ENCODE measurements around the gene RTN3.
"Not testable (repeated sequence)": the region's sequence is repeated elsewhere in the genome, so short reads cannot be mapped to it uniquely, and the experiment has no call there.

RTN3 gene

GRCh38 chr11:63681321-63682065, at the start of gene RTN3:
RTN3 (plus strand) TSS chr11:63681500; CDS start chr11:63681637, 137 bp downstream.
- peak; percentile 98 for DNase-seq (ENCODE audit: low spot score)

- DNase-seq (ENCODE audit: low spot score) = peak; percentile 76
Measured at GRCh38 chr11:63635762-63636465, 45.4 kb upstream of the RTN3 start.

DNA sequence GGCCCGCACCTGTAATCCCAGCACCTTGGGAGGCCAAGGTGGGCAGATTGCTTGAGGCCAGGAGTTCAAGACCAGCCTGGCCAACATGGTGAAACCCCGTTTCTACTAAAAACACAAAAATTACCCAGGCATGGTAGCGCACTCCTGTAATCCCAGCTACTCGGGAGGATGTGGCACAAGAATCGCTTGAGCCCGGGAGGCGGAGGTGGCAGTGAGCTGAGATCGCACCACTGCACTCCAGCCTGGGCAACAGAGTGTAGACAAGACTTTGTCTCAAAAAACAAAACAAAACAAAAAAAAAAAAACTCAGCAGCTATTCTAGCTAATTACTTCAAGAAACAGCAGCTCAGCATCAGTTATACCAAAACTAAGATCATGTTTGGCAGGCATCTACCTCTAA, 42.9 kb upstream of the RTN3 start:
- not testable (repeated sequence) for DNase-seq (ENCODE audit: low spot score)

DNA sequence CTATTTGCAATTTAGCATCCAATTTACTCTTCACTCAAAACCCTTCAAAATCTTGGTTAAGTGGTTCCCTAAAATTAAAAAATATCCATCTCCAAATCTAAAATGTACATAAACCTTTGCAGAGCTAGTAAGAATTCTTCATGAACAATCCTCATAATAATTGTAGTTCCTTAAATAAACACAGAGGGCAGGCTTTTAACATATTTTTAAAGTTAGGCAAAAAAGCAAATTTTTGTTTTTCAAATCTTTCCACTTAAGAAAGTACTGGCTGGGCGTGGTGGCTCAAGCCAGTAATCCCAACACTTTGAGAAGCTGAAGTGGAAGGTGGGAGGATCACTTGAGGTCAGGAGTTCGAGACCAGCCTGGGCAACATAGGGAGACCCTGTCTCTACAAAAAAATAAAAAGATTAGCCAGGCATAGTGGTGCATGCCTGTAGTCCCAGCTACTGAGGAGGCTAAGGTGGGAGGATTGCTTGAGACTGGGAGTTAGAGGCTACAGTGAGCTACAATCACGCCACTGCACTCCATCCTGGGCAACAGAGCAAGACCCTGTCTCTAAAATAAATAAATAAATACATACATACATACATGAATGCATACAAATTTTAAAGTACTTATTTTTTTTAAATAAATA, 42.0 kb upstream of the RTN3 start:
- DNase-seq (ENCODE audit: low spot score) = peak; percentile 41

DNA sequence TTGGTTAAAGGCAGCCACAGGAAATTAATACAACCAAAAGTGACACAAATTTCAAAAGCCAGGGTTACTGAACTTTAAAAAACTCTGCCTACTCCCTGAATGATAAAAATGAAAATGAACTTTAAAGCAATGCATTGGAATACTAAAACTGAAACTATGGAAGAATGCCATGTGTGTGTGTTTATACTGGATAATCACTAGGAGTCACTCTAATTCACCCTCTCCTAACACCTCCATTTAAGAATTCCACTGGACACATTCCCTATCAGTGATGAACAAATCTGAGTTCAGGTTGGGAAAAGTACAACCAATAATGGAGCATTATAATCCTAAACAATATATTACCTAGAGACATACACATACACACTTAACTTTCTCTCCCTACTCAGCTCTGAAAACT, 39.6 kb upstream of the RTN3 start:
- DNase-seq (ENCODE audit: low spot score) = no peak

DNA sequence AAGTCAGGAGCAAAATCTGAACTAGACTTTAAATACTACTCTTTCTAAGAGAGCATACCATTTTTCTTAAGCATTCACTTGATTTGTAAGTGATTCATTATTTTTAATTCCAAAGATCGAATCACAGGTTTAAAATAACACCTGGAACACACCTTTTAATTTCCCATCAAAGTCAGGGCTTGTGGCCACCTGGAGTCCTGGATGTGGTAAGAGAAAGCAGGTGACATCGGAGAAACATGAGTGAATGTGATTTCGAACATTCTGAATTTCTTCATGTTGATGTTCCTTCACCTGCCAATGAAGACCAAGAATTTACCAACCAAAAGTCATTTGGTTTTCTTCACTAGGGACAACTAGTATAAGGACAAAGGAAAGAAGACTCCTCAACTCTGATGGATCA, 38.1 kb upstream of the RTN3 start:
- no peak for DNase-seq (ENCODE audit: low spot score)

- no peak for DNase-seq (ENCODE audit: low spot score)
Measured at GRCh38 chr11:63652671-63653070, 28.6 kb upstream of the RTN3 start.

DNA sequence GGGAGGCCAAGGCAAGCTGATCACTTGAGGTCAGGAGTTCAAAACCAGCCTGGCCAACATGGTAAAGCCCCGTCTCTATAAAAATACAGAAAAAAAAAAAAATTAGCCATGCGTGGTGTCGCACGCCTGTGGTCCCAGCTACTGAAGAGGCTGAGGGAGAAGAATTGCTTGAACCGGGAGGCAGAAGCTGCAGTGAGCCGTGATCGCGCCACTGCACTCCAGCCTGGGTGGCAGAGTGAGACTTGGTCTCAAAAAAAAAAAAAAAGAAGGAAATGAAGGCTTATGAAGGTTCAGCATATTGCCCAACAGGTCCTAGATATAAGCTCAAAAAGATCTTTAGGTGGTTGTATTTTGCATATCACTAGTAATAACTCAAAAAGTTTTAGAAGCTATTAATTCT, 20.3 kb upstream of the RTN3 start:
- no peak for DNase-seq (ENCODE audit: low spot score)

GRCh38 chr11:63663809-63664208, 17.5 kb upstream of the RTN3 start:
- DNase-seq (ENCODE audit: low spot score) = peak; percentile 72

DNA sequence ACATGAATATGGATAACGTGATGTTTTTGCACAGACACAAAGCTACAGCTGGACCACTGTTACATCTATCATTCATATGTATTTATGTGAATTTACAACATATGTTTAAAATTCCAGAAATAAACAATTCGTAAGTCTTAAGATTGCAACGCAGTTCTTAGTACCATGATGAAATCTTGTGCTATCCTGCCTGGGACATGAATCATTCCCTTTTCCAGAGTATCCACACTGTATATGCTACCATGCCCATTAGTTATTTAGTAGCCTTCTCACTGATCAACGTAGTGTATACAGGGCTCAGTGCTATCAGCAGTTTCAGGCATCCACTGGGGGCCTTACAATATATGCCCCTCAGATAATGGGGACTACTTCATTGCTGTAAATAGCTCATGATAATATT, 14.4 kb upstream of the RTN3 start:
- DNase-seq (ENCODE audit: low spot score) = no peak

GRCh38 chr11:63667995-63668795, 13.1 kb upstream of the RTN3 start:
- peak; percentile 73 for DNase-seq (ENCODE audit: low spot score)

- DNase-seq (ENCODE audit: low spot score) = no peak
Measured at GRCh38 chr11:63670096-63670432, 11.2 kb upstream of the RTN3 start.

GRCh38 chr11:63670433-63671321, 10.6 kb upstream of the RTN3 start:
- peak; percentile 62 for DNase-seq (ENCODE audit: low spot score)

DNA sequence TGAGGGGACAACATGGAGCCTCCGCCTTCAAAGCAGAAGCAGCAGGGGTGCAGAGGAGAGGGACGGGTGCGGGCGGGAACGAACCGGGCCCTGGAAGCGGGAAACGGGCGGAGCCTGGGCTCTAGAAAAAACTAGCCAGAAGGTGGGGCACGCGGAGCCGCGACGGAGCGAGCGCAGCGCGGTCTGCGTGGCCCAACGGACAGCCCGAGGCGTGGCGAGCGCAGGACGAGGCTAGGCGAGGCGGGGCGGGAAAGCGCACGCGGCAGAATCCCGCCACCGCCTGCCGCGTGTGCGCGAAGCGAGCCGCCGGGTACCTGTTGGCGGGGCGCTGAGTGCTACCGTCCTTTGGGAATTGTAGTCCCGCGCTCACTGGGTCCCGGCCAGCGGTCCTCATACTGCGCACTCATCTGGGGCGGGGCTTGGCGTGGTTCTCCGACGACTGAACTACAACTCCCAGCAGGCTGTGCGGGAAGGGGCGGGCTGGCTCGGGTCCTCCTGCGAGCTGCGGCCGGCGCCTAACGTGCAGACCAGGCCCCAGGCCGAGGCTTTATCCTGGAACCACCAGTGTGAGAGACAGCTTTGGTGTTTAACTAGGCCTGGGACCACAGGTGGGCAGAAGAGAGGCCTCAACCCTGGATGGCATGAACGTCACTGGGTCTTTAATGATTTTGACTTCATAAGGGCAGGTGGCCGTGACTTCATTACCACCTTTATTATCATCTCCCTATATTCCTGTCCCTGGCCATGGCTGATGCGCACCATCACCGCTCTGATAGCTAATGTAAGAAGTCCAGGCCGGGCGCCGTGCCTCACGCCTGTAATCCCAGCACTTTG, 9.8 kb upstream of the RTN3 start, which contains the start of gene ATL3:
ATL3 (minus strand) TSS at position 55 of the 834 bp plus-strand sequence; CDS start at position 14, 41 bp downstream.
- DNase-seq (ENCODE audit: low spot score) = peak; percentile 90

GRCh38 chr11:63672156-63672463, 9.2 kb upstream of the RTN3 start:
- DNase-seq (ENCODE audit: low spot score) = no peak

DNA sequence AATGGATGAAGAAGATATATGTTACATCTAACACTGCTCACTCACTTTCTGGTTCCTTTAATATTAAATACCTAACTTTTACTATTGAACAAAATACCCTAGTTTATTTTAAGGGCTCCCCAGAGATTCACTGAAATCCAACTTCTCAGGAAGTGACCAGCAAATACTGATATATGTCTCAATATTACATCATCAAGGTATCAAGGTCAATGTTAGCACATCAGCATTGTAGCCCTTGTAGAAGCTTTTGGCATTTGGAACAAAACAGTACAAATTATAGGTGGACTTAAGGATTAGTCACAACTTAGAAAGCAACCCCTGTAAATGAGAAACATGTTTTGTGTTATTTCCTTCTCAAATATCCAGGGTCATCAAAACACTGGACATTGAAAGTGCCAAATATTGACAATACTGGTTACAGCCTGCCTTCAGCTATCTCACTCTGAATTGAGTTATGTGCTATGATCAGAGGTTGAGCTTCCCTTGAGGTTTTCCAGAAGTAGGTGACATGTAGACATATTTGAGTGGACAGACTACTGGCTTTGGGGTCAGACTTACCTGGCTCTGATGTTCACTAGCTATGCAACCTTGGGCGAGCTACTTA, 8.3 kb upstream of the RTN3 start:
- no peak for DNase-seq (ENCODE audit: low spot score)

DNA sequence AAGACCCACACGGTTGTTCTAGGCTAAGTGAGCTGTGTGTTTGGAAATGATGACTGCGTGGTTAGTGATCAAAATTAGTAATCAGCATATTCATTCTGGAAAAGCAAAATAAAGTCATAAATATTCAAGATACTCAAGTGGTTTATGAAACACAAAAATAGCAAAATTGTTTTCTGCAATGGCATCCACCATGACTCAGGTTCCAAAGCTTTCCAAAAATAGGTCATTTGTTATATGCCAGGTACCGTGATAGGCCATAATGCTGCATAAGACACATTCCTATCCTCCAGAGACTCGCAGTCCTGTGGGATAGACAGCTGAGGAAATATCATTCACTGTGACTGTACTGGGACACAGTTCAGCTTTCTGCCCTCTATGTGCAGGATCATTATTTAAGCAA, 7.7 kb upstream of the RTN3 start:
- DNase-seq (ENCODE audit: low spot score) = no peak

DNA sequence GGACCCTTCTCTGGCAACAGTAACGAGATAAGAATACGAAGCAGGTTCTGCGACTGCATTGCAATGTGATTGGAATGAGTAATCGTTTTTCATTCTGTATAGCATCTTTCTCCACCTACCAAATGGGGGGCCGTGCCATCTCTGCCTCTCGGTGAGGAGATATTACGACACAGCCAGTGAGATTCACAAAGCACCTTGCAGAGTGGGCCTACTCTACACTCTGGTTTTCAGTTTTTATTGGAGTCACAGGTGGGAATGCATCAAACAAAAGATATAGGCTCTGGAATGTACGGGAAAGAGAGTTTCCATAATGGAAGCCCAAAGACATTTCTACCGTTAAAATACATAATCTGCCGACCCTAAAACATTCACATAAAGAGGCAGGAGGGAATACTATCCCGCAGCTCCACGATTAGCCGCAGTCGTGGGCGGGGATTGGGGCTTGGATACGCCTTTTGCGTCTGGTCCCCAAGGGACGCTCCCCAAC, 423 bp upstream of the RTN3 start:
- no peak for DNase-seq (ENCODE audit: low spot score)

GRCh38 chr11:63682066-63683021, 1.0 kb downstream of the RTN3 start:
- DNase-seq (ENCODE audit: low spot score) = peak; percentile 46
